ENCODE data around the gene MRTFA.

- no peak for TF ChIP-seq POLR2A (IDR thresholded peaks at IDR 0.05)
- TF ChIP-seq, protein P1, sequence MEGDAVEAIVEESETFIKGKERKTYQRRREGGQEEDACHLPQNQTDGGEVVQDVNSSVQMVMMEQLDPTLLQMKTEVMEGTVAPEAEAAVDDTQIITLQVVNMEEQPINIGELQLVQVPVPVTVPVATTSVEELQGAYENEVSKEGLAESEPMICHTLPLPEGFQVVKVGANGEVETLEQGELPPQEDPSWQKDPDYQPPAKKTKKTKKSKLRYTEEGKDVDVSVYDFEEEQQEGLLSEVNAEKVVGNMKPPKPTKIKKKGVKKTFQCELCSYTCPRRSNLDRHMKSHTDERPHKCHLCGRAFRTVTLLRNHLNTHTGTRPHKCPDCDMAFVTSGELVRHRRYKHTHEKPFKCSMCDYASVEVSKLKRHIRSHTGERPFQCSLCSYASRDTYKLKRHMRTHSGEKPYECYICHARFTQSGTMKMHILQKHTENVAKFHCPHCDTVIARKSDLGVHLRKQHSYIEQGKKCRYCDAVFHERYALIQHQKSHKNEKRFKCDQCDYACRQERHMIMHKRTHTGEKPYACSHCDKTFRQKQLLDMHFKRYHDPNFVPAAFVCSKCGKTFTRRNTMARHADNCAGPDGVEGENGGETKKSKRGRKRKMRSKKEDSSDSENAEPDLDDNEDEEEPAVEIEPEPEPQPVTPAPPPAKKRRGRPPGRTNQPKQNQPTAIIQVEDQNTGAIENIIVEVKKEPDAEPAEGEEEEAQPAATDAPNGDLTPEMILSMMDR (IDR thresholded peaks at IDR 0.05), result no peak
Observed at GRCh38 chr22:40472051-40472450, 164.5 kb downstream of the MRTFA start.

Measured in adrenal gland (tissue), 5 donors.